Endothelial cell of umbilical vein (primary cell): ENCODE results near the gene MREG. TPM values are rescaled to one million over a fixed set of nuclear protein-coding genes. Genes with fewer than 3 reads are reported as not detected.
A peak's percentile ranks its signal among the peaks of the same experiment; 100 is the strongest.

ENCODE experiments used
- BruUV-seq: library from RNA; stranded (reverse); fragments of 400-500 nt; replicated peaks from 2 replicates; lab custom pipeline; 2021; lab: Mats Ljungman, UMichigan
- CTCF ChIA-PET: fragments of 300-600, 350-600 bp; sonication (Branson Sonifier 250); formaldehyde crosslinking; loops from one replicate; lab custom pipeline; 2021; ENCODE audit warnings: antibody characterized with exemption, inconsistent platforms; lab: Charles Lee
- POLR2A ChIA-PET: fragments of 300-600, 350-600 bp; sonication (Branson Sonifier 250); formaldehyde crosslinking; loops from one replicate; lab custom pipeline; 2021; ENCODE audit warnings: antibody characterized with exemption, inconsistent platforms; lab: Charles Lee
- DNase-seq: peaks from one replicate; pipeline ENCODE4 v3.0.0-alpha.2; 2011; ENCODE audit warnings: low read depth, low spot score
- FAIRE-seq: peaks from 2 replicates; lab custom pipeline; 2011; peaks lifted over from hg19 to GRCh38; lab: Jason Lieb, UNC
- H2AFZ ChIP-seq: 2 replicates; pipeline ENCODE4 v1.6.0; 2012; ENCODE audit warnings: low read depth, low read length, control low read depth, inconsistent platforms
- H3K27ac ChIP-seq: 2 replicates; pipeline ENCODE4 v1.5.1; 2011; ENCODE audit warnings: low read depth, mild to moderate bottlenecking, control low read depth, low read length, moderate library complexity; ENCODE audit not compliant: insufficient read depth
- H3K27me3 ChIP-seq, 2 experiments: 2 replicates each; pipeline versions ENCODE4 v1.6.0 to v1.6.1; 2011; ENCODE audit warnings: low read length in 2 of 2, mixed read lengths in 1 of 2; ENCODE audit not compliant: control insufficient read depth in 2 of 2, insufficient read depth in 2 of 2
- H3K36me3 ChIP-seq, 2 experiments: 2 replicates in 1 of 2; 3 replicates in 1 of 2; pipeline ENCODE4 v1.5.1; 2011; ENCODE audit warnings: low read length in 2 of 2, mild to moderate bottlenecking in 1 of 2, moderate library complexity in 1 of 2; ENCODE audit not compliant: control insufficient read depth in 2 of 2, insufficient read depth in 2 of 2; ENCODE audit errors: extremely low read depth in 1 of 2
- H3K4me1 ChIP-seq: 3 replicates; pipeline ENCODE4 v1.5.1; 2011; ENCODE audit warnings: mild to moderate bottlenecking, low read length; ENCODE audit not compliant: control insufficient read depth, insufficient read depth; ENCODE audit errors: extremely low read depth
- H3K4me2 ChIP-seq: 2 replicates; pipeline ENCODE4 v1.6.1; 2011; ENCODE audit warnings: low read length, control low read depth, mixed read lengths; ENCODE audit not compliant: insufficient read depth
- H3K4me3 ChIP-seq, 3 experiments: fragments of 200-600 bp in 1 of 3; sonication (generic), shearing (Covaris generic) in 1 of 3; replicated peaks in 1 of 3; 2 replicates each; pipeline ENCODE4 v1.5.1; 2011 to 2016; ENCODE audit warnings: control low read depth in 3 of 3, low read length in 3 of 3, mild to moderate bottlenecking in 2 of 3, inconsistent platforms in 1 of 3, low read depth in 1 of 3, moderate library complexity in 1 of 3; ENCODE audit not compliant: insufficient read depth in 1 of 3
- H3K79me2 ChIP-seq: 2 replicates; pipeline ENCODE4 v1.6.0; 2012; ENCODE audit warnings: low read length, inconsistent platforms; ENCODE audit not compliant: control insufficient read depth, insufficient read depth
- H3K9ac ChIP-seq: replicated peaks from 2 replicates; pipeline ENCODE3; 2011; ENCODE audit warnings: low read length, control low read depth; ENCODE audit not compliant: insufficient read depth; ENCODE audit errors: extremely low read depth
- H3K9me1 ChIP-seq: replicated peaks from 3 replicates; pipeline ENCODE4 v1.6.0; 2011; ENCODE audit warnings: mild to moderate bottlenecking, low read length; ENCODE audit not compliant: control insufficient read depth, insufficient read depth; ENCODE audit errors: extremely low read depth
- H3K9me3 ChIP-seq: replicated peaks from 2 replicates; pipeline ENCODE4 v1.5.1; 2012; ENCODE audit warnings: low read length, inconsistent platforms; ENCODE audit not compliant: control insufficient read depth, insufficient read depth
- H4K20me1 ChIP-seq: replicated peaks from 2 replicates; pipeline ENCODE3; 2011; ENCODE audit warnings: mild to moderate bottlenecking, low read length; ENCODE audit not compliant: control insufficient read depth, insufficient read depth; ENCODE audit errors: extremely low read depth
- CTCF ChIP-seq, 2 donors: IDR thresholded peaks; 1 replicate in 1 of 2; 2 replicates in 1 of 2; pipeline ENCODE4 v1.5.1; 2011; ENCODE audit warnings: low read length in 2 of 2, mild to moderate bottlenecking in 2 of 2, moderate library complexity in 2 of 2, control low read depth in 1 of 2, inconsistent platforms in 1 of 2, low read depth in 1 of 2; ENCODE audit not compliant: insufficient read depth in 1 of 2; ENCODE audit errors: extremely low read depth in 1 of 2
- EZH2 ChIP-seq: IDR thresholded peaks from 2 replicates; pipeline ENCODE4 v1.6.1; 2012; ENCODE audit warnings: borderline replicate concordance, low read depth, mild to moderate bottlenecking, moderate library complexity, low read length, inconsistent platforms; ENCODE audit not compliant: severe bottlenecking
- FOS ChIP-seq: IDR thresholded peaks from 2 replicates; pipeline ENCODE4 v1.6.1; 2011; ENCODE audit warnings: mild to moderate bottlenecking, low read length, moderate library complexity, borderline replicate concordance; ENCODE audit not compliant: insufficient read depth
- GATA2 ChIP-seq: IDR thresholded peaks from 2 replicates; pipeline ENCODE4 v1.7.0; 2011; ENCODE audit warnings: low read depth, mild to moderate bottlenecking, moderate library complexity, mixed read lengths, low read length; ENCODE audit not compliant: insufficient read length, insufficient read depth
- JUN ChIP-seq: IDR thresholded peaks from 2 replicates; pipeline ENCODE4 v1.6.1; 2011; ENCODE audit warnings: borderline replicate concordance, low read depth; ENCODE audit not compliant: insufficient read length, insufficient read depth
- MYC ChIP-seq: IDR thresholded peaks from one replicate; pipeline ENCODE4 v1.6.1; 2011; ENCODE audit warnings: mild to moderate bottlenecking, low read depth, low read length
- POLR2A ChIP-seq: IDR thresholded peaks from 2 replicates; pipeline ENCODE4 v1.6.1; 2012; ENCODE audit warnings: low read depth, mild to moderate bottlenecking, control low read depth, low read length
- POLR2AphosphoS5 ChIP-seq: IDR thresholded peaks from 2 replicates; pipeline ENCODE4 v1.6.1; 2012; ENCODE audit warnings: low read depth, mild to moderate bottlenecking, control low read depth, low read length, moderate library complexity; ENCODE audit not compliant: insufficient read depth
- dilution Hi-C: fragments of 300-500 bp; cut with MboI; formaldehyde crosslinking; loops from one replicate; pipeline ENCODE4 v1.15.0; 2019; ENCODE audit warnings: low sequenced_read_pairs; ENCODE audit not compliant: extremely low pct_ligation_motif_present
- intact Hi-C: fragments of 100-400 bp; cut with micrococcal nuclease; formaldehyde crosslinking; loops from one replicate; pipeline ENCODE4 v1.10.0; 2022
- polyA plus RNA-seq, 4 experiments: library from polyadenylated mRNA; depleted of rRNA in 3 of 4; stranded (reverse) in 3 of 4; unstranded in 1 of 4; fragments of >200 nt; gene quantifications; 2 replicates each; pipeline versions ENCODE4 v1.2.1 to v1.2.3, GENCODE V29; 2011 to 2012; ENCODE audit warnings: missing spikeins in 1 of 4
- total RNA-seq: library from RNA; stranded (reverse); gene quantifications from 2 replicates; pipeline ENCODE4 v1.2.3, GENCODE V29; 2021
- TF ChIP-seq, protein P1 (sequence below): IDR thresholded peaks from 2 replicates; pipeline ENCODE4 v1.6.1; 2011; ENCODE audit not compliant: insufficient read depth, insufficient read length

The MREG gene
- total and polyA plus RNA-seq, 2 donors (not counting 3 experiments of a cell fraction or from before 2014, with no cell fraction given), result 0.41 to 3.9 TPM

GRCh38 chr2:215949991-215950404 is 63.4 kb downstream of the MREG start:
- no peak overlapping the region for H3K27ac ChIP-seq
- no peaks in the 10 kb centered on the region for H3K79me2 ChIP-seq
- no peaks in the 10 kb centered on the region for H3K4me1 ChIP-seq
- BruUV-seq, result no TSS peak
- intact Hi-C loops, result loop anchor here (1.0 kb wide), 2 partner anchors 63 to 73 kb away; partner anchors contain the start of gene MREG
- H3K9ac ChIP-seq, result no peak overlapping the region
- no peaks in the 10 kb centered on the region for H3K36me3 ChIP-seq
- FAIRE-seq (peak; percentile 70), DNase-seq (peak; percentile 52)
- dilution Hi-C loops, result no loop called here
- POLR2A ChIA-PET, result no interaction called here
- no peaks in the 10 kb centered on the region for H3K9me3 ChIP-seq
- H3K4me2 ChIP-seq, result no peak overlapping the region
- H3K9me1 ChIP-seq, result no peaks in the 10 kb centered on the region
- CTCF ChIA-PET, result interaction anchor here (0.6 to 4.6 kb wide), 25 partner anchors 8 to 132 kb away, joined by 3 to 107 read pairs (median 6); partner anchors contain the start of genes PECR and TMEM169
- TF ChIP-seq CTCF (IDR thresholded peaks at IDR 0.05; ENCODE audit: extremely low read depth in 1 of 2, insufficient read depth in 1 of 2, low read depth in 1 of 2, low read length in 2 of 2) (peak; percentile 35 to 50), EZH2 (no peak), POLR2A (no peak), MYC (no peak), POLR2AphosphoS5 (no peak)
- no peak overlapping the region for H2AFZ ChIP-seq
- no peaks in the 10 kb centered on the region for H4K20me1 ChIP-seq
- H3K4me3 ChIP-seq, result no peak overlapping the region
- no peaks in the 10 kb centered on the region for H3K27me3 ChIP-seq

GRCh38 chr2:215948051-215948450 is 65.3 kb downstream of the MREG start:
- H3K9me1 ChIP-seq, result no peaks in the 10 kb centered on the region
- BruUV-seq, result no TSS peak
- H3K9ac ChIP-seq, result no peak overlapping the region
- H4K20me1 ChIP-seq, result no peaks in the 10 kb centered on the region
- intact Hi-C loops (no loop called here), dilution Hi-C loops (no loop called here)
- H3K36me3 ChIP-seq, result no peaks in the 10 kb centered on the region
- no peak overlapping the region for H3K4me3 ChIP-seq
- no peaks in the 10 kb centered on the region for H3K79me2 ChIP-seq
- POLR2A ChIA-PET, result no interaction called here
- FAIRE-seq (no peak), DNase-seq (no peak)
- no peak overlapping the region for H2AFZ ChIP-seq
- no peak for TF ChIP-seq POLR2AphosphoS5
- TF ChIP-seq CTCF (IDR thresholded peaks at IDR 0.05; ENCODE audit: extremely low read depth in 1 of 2, insufficient read depth in 1 of 2, low read depth in 1 of 2, low read length in 2 of 2), result no peak
- no peak for TF ChIP-seq MYC
- TF ChIP-seq POLR2A, result no peak
- TF ChIP-seq EZH2, result no peak
- no peak for TF ChIP-seq JUN
- no peak for TF ChIP-seq FOS
- TF ChIP-seq GATA2, result no peak
- TF ChIP-seq, protein P1, sequence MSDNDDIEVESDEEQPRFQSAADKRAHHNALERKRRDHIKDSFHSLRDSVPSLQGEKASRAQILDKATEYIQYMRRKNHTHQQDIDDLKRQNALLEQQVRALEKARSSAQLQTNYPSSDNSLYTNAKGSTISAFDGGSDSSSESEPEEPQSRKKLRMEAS, result no peak
- H3K4me1 ChIP-seq, result no peaks in the 10 kb centered on the region
- H3K9me3 ChIP-seq, result no peaks in the 10 kb centered on the region
- no peaks in the 10 kb centered on the region for H3K27me3 ChIP-seq
- H3K27ac ChIP-seq, result no peak overlapping the region
- CTCF ChIA-PET, result interaction anchor here (1.6 to 1.9 kb wide), 2 partner anchors 60 to 75 kb away, joined by 5 to 11 read pairs; no protein-coding TSS in a partner anchor
- no peak overlapping the region for H3K4me2 ChIP-seq
